Sigmoid colon (tissue), 7 donors: ENCODE data around the gene OIT3. TPM values are rescaled to one million over a fixed set of nuclear protein-coding genes. Genes with fewer than 3 reads are reported as not detected.

Experiments
- DNase-seq: peaks from one replicate; pipeline ENCODE4 v3.0.0-alpha.2; 2019
- H3K27ac ChIP-seq, 4 donors: fragments of 200-600 bp; sonication (generic); one replicate each; pipeline ENCODE4 v1.5.1; 2016 to 2019; ENCODE audit warnings: mild to moderate bottlenecking in 1 of 4
- H3K27me3 ChIP-seq, 3 donors: fragments of 200-600 bp; sonication (generic); one replicate each; pipeline ENCODE4 v1.5.1; 2019; ENCODE audit warnings: mild to moderate bottlenecking in 1 of 3
- H3K36me3 ChIP-seq, 4 donors: fragments of 200-600 bp; sonication (generic); one replicate each; pipeline ENCODE4 v1.5.1; 2016 to 2019
- H3K4me1 ChIP-seq, 4 donors: fragments of 200-600 bp; sonication (generic); one replicate each; pipeline ENCODE4 v1.5.1; 2017 to 2019
- H3K4me3 ChIP-seq, 4 donors: fragments of 200-600 bp; sonication (generic); one replicate each; pipeline ENCODE4 v1.5.1; 2017 to 2019; ENCODE audit warnings: mild to moderate bottlenecking in 2 of 4, moderate library complexity in 1 of 4
- H3K9me3 ChIP-seq, 4 donors: fragments of 200-600 bp in 3 of 4; sonication (generic) in 3 of 4; one replicate each; pipeline versions ENCODE4 v1.5.1 to v1.6.1; 2013 to 2019
- CTCF ChIP-seq, 4 experiments: fragments of 450-650 bp in 3 of 4; fragments of 200-600 bp in 1 of 4; IDR thresholded peaks; one replicate each; pipeline ENCODE4 v1.5.1; 2016 to 2019; ENCODE audit warnings: antibody characterized with exemption in 4 of 4, mild to moderate bottlenecking in 3 of 4, moderate library complexity in 2 of 4
- EP300 ChIP-seq, 4 donors: sonication (generic); formaldehyde crosslinking; IDR thresholded peaks; one replicate each; pipeline ENCODE4 v1.6.1; 2017; ENCODE audit warnings: antibody characterized with exemption in 4 of 4
- POLR2A ChIP-seq, 2 donors: fragments of 450-650 bp; IDR thresholded peaks; one replicate each; pipeline ENCODE4 v1.6.1; 2016; ENCODE audit warnings: antibody characterized with exemption in 2 of 2, mild to moderate bottlenecking in 2 of 2, moderate library complexity in 2 of 2
- POLR2AphosphoS5 ChIP-seq, 4 donors: sonication (generic); formaldehyde crosslinking; IDR thresholded peaks; one replicate each; pipeline ENCODE4 v1.6.1; 2017; ENCODE audit warnings: antibody characterized with exemption in 4 of 4
- WGBS, 2 donors: extraction: QIAGEN DNeasy Blood & Tissue Kit; methylation state at CpG; one replicate each; pipeline ENCODE4 v1.1.7; 2013; 5-methylcytosine and 5-hydroxymethylcytosine counted together
- intact Hi-C: fragments of 100-400 bp; cut with DNase I; formaldehyde crosslinking; loops from one replicate; pipeline ENCODE4 v1.15.1; 2023
- polyA plus RNA-seq, 3 donors: library from polyadenylated mRNA; stranded (reverse); fragments of 200-250 nt; gene quantifications; one replicate each; pipeline ENCODE4 v1.2.3, GENCODE V29; 2013
- total RNA-seq, 4 donors: library from RNA; depleted of rRNA; stranded (reverse); fragments of >200 nt; gene quantifications; one replicate each; pipeline ENCODE4 v1.1.0, GENCODE V29; 2016
- donor health status: healthy with polysubstance abuse.
- donor health status: Bipolar disorder and iron deficiency.
- donor health status: healthy.

Gene OIT3
- total and polyA plus RNA-seq, 7 donors = 0.04 TPM; not detected in 6

- WGBS, 2 donors = 18 to 71% methylated on average over 3 of the region's 3 CpGs
- Histone ChIP-seq H3K27ac (no peak overlapping the region), H3K36me3 (no peaks in the 10 kb centered on the region), H3K4me3 (no peak overlapping the region), H3K27me3 (no peaks in the 10 kb centered on the region), H3K4me1 (no peaks in the 10 kb centered on the region), H3K9me3 (no peaks in the 10 kb centered on the region)
- intact Hi-C loops = no loop called here
- no peak for DNase-seq
- TF ChIP-seq POLR2AphosphoS5 (IDR thresholded peaks at IDR 0.05) (no peak), CTCF (IDR thresholded peaks at IDR 0.05) (no peak), EP300 (IDR thresholded peaks at IDR 0.05) (no peak), POLR2A (IDR thresholded peaks at IDR 0.05) (no peak)
Measured at GRCh38 chr10:72951760-72952159, 58.2 kb downstream of the OIT3 start.

- no peak overlapping the region for H3K4me3 ChIP-seq
- H3K4me1 ChIP-seq = no peaks in the 10 kb centered on the region
- no peaks in the 10 kb centered on the region for H3K9me3 ChIP-seq
- TF ChIP-seq POLR2AphosphoS5 (IDR thresholded peaks at IDR 0.05) (no peak), CTCF (IDR thresholded peaks at IDR 0.05) (no peak), POLR2A (IDR thresholded peaks at IDR 0.05) (no peak), EP300 (IDR thresholded peaks at IDR 0.05) (no peak)
- intact Hi-C loops = no loop called here
- no peaks in the 10 kb centered on the region for H3K27me3 ChIP-seq
- 87 to 88% methylated on average over 6 of the region's 6 CpGs for WGBS, 2 donors
- no peak for DNase-seq
- H3K36me3 ChIP-seq = no peaks in the 10 kb centered on the region
- H3K27ac ChIP-seq = no peak overlapping the region
Measured at GRCh38 chr10:72952189-72952588, 58.6 kb downstream of the OIT3 start.

GRCh38 chr10:72952642-72953158 is 59.2 kb downstream of the OIT3 start:
- H3K9me3 ChIP-seq = no peaks in the 10 kb centered on the region
- intact Hi-C loops = no loop called here
- H3K36me3 ChIP-seq = no peaks in the 10 kb centered on the region

GRCh38 chr10:72953687-72954086 is 60.1 kb downstream of the OIT3 start:
- no peak overlapping the region for H3K27ac ChIP-seq
- 71 to 85% methylated on average over 8 of the region's 8 CpGs for WGBS, 2 donors

More at GRCh38 chr10:72952642-72953158, 59.2 kb downstream of the OIT3 start:
- no peak for DNase-seq
- H3K27me3 ChIP-seq = no peaks in the 10 kb centered on the region
- H3K27ac ChIP-seq = no peak overlapping the region
- H3K4me1 ChIP-seq = no peaks in the 10 kb centered on the region
- H3K4me3 ChIP-seq = no peak overlapping the region
- TF ChIP-seq POLR2AphosphoS5 (IDR thresholded peaks at IDR 0.05) (no peak), CTCF (IDR thresholded peaks at IDR 0.05) (no peak)
- 61 to 77% methylated on average over 5 of the region's 5 CpGs for WGBS, 2 donors

More at GRCh38 chr10:72953687-72954086, 60.1 kb downstream of the OIT3 start:
- intact Hi-C loops = no loop called here
- no peaks in the 10 kb centered on the region for H3K36me3 ChIP-seq
- DNase-seq = no peak
- H3K27me3 ChIP-seq = no peaks in the 10 kb centered on the region
- no peaks in the 10 kb centered on the region for H3K9me3 ChIP-seq
- no peaks in the 10 kb centered on the region for H3K4me1 ChIP-seq
- H3K4me3 ChIP-seq = no peak overlapping the region
- TF ChIP-seq POLR2A (IDR thresholded peaks at IDR 0.05) (no peak), CTCF (IDR thresholded peaks at IDR 0.05) (no peak), POLR2AphosphoS5 (IDR thresholded peaks at IDR 0.05) (no peak), EP300 (IDR thresholded peaks at IDR 0.05) (no peak)
